ENCODE data around the gene EXOSC5.
"Not testable (repeated sequence)": the region's sequence is repeated elsewhere in the genome, so short reads cannot be mapped to it uniquely, and the experiment has no call there.

DNA sequence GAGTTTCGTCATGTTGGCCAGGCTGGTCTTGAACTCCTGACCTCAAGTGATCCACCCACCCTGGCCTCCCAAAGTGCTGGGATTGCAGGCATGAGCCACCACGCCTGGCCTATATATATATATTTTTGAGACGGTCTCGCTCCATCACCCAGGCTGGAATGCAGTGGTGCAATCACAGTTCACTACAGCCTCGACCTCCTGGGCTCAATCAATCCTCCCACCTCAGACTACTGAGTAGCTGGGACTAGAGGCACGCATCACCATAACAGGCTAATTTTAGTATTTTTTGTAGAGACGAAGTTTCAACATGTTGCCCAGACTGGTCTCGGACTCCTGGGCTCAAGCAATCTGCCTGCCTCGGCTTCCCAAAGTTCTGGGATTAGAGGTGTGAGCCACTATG is 50.2 kb downstream of the EXOSC5 start:
- TF ChIP-seq EZH2 (IDR thresholded peaks at IDR 0.05; ENCODE audit: borderline replicate concordance, low read depth, low read length, poor library complexity, severe bottlenecking); CTCF (conservative IDR thresholded peaks at IDR 0.05; ENCODE audit: low read depth, low read length): not testable (repeated sequence)
